Panc1 (cell line): ENCODE data around the gene ACIN1.

Experiments used
- POLR2AphosphoS5 ChIP-seq: IDR thresholded peaks from 2 replicates; pipeline ENCODE4 v1.6.1; 2012; ENCODE audit warnings: mild to moderate bottlenecking, low read depth, low read length, moderate library complexity
- REST ChIP-seq, 2 experiments: IDR thresholded peaks; 2 replicates each; pipeline ENCODE4 v1.6.1; 2011 to 2012; ENCODE audit warnings: low read depth in 2 of 2, control low read depth in 1 of 2, low read length in 1 of 2, mild to moderate bottlenecking in 1 of 2, moderate library complexity in 1 of 2; ENCODE audit not compliant: insufficient read depth in 1 of 2
- TF ChIP-seq, protein P1 (sequence below): fragments of 450-650 bp; IDR thresholded peaks from 2 replicates; pipeline ENCODE4 v1.5.1; 2017; ENCODE audit warnings: mild to moderate bottlenecking

DNA sequence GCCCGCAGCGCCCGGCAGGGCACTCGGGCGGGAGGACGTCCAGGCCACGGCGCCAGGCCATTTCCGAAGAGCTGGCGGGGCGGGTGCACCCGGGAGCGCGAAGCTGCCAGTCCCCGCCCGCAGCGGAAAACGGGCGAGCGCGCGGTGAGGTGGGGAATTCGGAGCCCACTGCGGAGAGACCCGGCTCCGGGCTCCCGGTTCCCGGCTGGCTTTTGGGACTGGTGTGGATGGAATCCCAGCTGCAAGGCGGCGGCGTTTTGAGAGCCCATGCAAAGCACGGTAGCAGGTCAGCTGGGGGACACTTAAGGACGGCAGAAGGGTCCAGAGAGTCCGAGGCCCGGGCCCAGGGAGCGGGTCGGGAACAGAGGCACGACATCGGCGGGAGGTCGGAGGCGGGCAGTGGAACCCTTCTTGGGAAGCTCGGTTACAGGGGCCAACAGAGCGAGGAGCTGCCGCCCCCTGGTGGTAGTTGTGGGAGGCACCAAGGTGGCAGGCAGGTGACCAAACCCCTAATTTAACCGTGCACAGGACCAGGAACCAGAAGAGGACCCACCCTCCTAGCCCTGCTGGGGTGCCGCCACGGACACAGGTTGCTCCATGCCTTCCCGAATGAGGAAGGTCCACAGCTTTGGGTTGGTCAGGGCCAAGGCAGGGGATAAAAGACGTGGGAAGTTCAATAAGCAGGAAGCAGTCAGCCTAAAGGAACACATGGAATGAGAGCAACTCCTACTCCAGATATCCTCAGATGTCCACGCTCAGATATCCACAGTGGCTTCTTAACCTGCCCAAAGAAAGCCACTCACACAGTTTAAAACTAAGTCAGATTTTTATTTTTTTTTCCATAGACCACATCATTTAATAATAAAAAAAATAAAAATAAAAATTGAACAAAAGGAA is 36.9 kb downstream of the ACIN1 start:
- TF ChIP-seq, protein P1, sequence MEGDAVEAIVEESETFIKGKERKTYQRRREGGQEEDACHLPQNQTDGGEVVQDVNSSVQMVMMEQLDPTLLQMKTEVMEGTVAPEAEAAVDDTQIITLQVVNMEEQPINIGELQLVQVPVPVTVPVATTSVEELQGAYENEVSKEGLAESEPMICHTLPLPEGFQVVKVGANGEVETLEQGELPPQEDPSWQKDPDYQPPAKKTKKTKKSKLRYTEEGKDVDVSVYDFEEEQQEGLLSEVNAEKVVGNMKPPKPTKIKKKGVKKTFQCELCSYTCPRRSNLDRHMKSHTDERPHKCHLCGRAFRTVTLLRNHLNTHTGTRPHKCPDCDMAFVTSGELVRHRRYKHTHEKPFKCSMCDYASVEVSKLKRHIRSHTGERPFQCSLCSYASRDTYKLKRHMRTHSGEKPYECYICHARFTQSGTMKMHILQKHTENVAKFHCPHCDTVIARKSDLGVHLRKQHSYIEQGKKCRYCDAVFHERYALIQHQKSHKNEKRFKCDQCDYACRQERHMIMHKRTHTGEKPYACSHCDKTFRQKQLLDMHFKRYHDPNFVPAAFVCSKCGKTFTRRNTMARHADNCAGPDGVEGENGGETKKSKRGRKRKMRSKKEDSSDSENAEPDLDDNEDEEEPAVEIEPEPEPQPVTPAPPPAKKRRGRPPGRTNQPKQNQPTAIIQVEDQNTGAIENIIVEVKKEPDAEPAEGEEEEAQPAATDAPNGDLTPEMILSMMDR: peak; percentile 93
- TF ChIP-seq REST (IDR thresholded peaks at IDR 0.05; ENCODE audit: insufficient read depth in 1 of 2, low read depth in 2 of 2, low read length in 1 of 2) (no peak), POLR2AphosphoS5 (peak; percentile 46; the same call in 1 of the 2 replicates)
